ENCODE results near the gene FOXC1.

Gene FOXC1

GRCh38 chr6:1579096-1579495 is 30.6 kb upstream of the FOXC1 start:
- H3K27ac ChIP-seq, result no peak overlapping the region
- TF ChIP-seq CTCF (conservative IDR thresholded peaks at IDR 0.05), result no peak

- no peak overlapping the region for H3K27ac ChIP-seq
- TF ChIP-seq CTCF (conservative IDR thresholded peaks at IDR 0.05), result no peak
These were observed 29.6 kb upstream of the FOXC1 start for GRCh38 chr6:1580109-1580508.

- no peak overlapping the region for H3K27ac ChIP-seq
- no peak for TF ChIP-seq CTCF (conservative IDR thresholded peaks at IDR 0.05)
These were observed 29.1 kb upstream of the FOXC1 start for GRCh38 chr6:1580585-1580984.

GRCh38 chr6:1581120-1581991 is 28.4 kb upstream of the FOXC1 start:
- no peak for TF ChIP-seq CTCF (conservative IDR thresholded peaks at IDR 0.05)
- no peak overlapping the region for H3K27ac ChIP-seq

- TF ChIP-seq CTCF (conservative IDR thresholded peaks at IDR 0.05), result no peak
- H3K27ac ChIP-seq, result no peak overlapping the region
These were observed 25.6 kb upstream of the FOXC1 start for GRCh38 chr6:1584146-1584545.

- H3K27ac ChIP-seq, result no peak overlapping the region
- TF ChIP-seq CTCF (conservative IDR thresholded peaks at IDR 0.05), result no peak
These were observed 24.6 kb upstream of the FOXC1 start for GRCh38 chr6:1584996-1585668.

GRCh38 chr6:1585669-1586049 is 24.1 kb upstream of the FOXC1 start:
- TF ChIP-seq CTCF (conservative IDR thresholded peaks at IDR 0.05), result no peak
- no peak overlapping the region for H3K27ac ChIP-seq
